ENCODE measurements around the gene INTS14. TPM values are rescaled to one million over a fixed set of nuclear protein-coding genes. Genes with fewer than 3 reads are reported as not detected.
A peak's percentile ranks its signal among the peaks of the same experiment; 100 is the strongest.

INTS14 gene
- total and polyA plus RNA-seq, 5 donors from 2014 or later = 22.7 to 40.6 (median 30.5) TPM

- DNase-seq (peak; percentile 35 to 80 (median 69)), ATAC-seq (ENCODE audit: low read depth in 2 of 2) (peak; percentile 70 to 74)
- Histone ChIP-seq H3K27me3 (ENCODE audit: control insufficient read depth, insufficient read depth, low read length) (no peaks in the 10 kb centered on the region), H3K36me3 (ENCODE audit: control insufficient read depth, insufficient read depth, low read length) (no peaks in the 10 kb centered on the region), H3K27ac (ENCODE audit: insufficient read depth, low read length, poor library complexity, severe bottlenecking) (no peak overlapping the region), H3K9me3 (ENCODE audit: control insufficient read depth in 2 of 2, low read length in 2 of 2) (no peaks in the 10 kb centered on the region), H3K4me3 (ENCODE audit: low read depth, low read length) (peak overlapping the region; percentile 35), H3K4me1 (ENCODE audit: control insufficient read depth, insufficient read depth, low read length, poor library complexity, severe bottlenecking) (no peaks in the 10 kb centered on the region)
- Mint-ChIP-seq H3K36me3 (peaks cover 8% of the 10 kb centered on the region), H3K4me3 (peak overlapping the region in 1 of 4 donors; percentile 2), H3K9me3 (no peaks in the 10 kb centered on the region), H3K27ac (peak overlapping the region in 1 of 3 donors; percentile 29), H3K4me1 (peaks cover 0 to 27% (median 11%) of the 10 kb centered on the region in 4 donors), H3K27me3 (peaks cover 4% of the 10 kb centered on the region)
These were observed 27.8 kb upstream of the INTS14 start for GRCh38 chr15:65638681-65639089.

- Mint-ChIP-seq H3K36me3 (peaks cover 9% of the 10 kb centered on the region), H3K4me1 (peaks cover 0 to 26% (median 11%) of the 10 kb centered on the region in 4 donors), H3K27ac (no peak overlapping the region), H3K4me3 (no peak overlapping the region), H3K9me3 (no peaks in the 10 kb centered on the region), H3K27me3 (peaks cover 4% of the 10 kb centered on the region)
- Histone ChIP-seq H3K4me3 (ENCODE audit: low read depth, low read length) (no peak overlapping the region), H3K9me3 (ENCODE audit: control insufficient read depth in 2 of 2, low read length in 2 of 2) (no peaks in the 10 kb centered on the region), H3K36me3 (ENCODE audit: control insufficient read depth, insufficient read depth, low read length) (no peaks in the 10 kb centered on the region), H3K4me1 (ENCODE audit: control insufficient read depth, insufficient read depth, low read length, poor library complexity, severe bottlenecking) (no peaks in the 10 kb centered on the region), H3K27me3 (ENCODE audit: control insufficient read depth, insufficient read depth, low read length) (no peaks in the 10 kb centered on the region), H3K27ac (ENCODE audit: insufficient read depth, low read length, poor library complexity, severe bottlenecking) (no peak overlapping the region)
- DNase-seq (no peak), ATAC-seq (ENCODE audit: low read depth in 2 of 2) (peak in 1 of 2 donors; percentile 21)
These were observed 27.2 kb upstream of the INTS14 start for GRCh38 chr15:65638109-65638508.

- no peaks in the 10 kb centered on the region for H3K9me3 Mint-ChIP-seq
These were observed 23.4 kb upstream of the INTS14 start for GRCh38 chr15:65634356-65634755.

GRCh38 chr15:65633752-65634151 lies 22.8 kb upstream of the INTS14 start:
- peaks cover 13% of the 10 kb centered on the region for H3K4me1 ChIP-seq (ENCODE audit: control insufficient read depth, insufficient read depth, low read length, poor library complexity, severe bottlenecking)
- Mint-ChIP-seq H3K9me3 (no peaks in the 10 kb centered on the region), H3K4me3 (no peak overlapping the region), H3K4me1 (peaks cover 6 to 46% (median 19%) of the 10 kb centered on the region in 4 donors), H3K27me3 (peaks cover 4% of the 10 kb centered on the region), H3K27ac (peak overlapping the region in 1 of 3 donors; percentile 7), H3K36me3 (peaks cover 13% of the 10 kb centered on the region)
- no peaks in the 10 kb centered on the region for H3K9me3 ChIP-seq (ENCODE audit: control insufficient read depth in 2 of 2, low read length in 2 of 2)
- ATAC-seq (ENCODE audit: low read depth in 2 of 2) = no peak
- no peaks in the 10 kb centered on the region for H3K27me3 ChIP-seq (ENCODE audit: control insufficient read depth, insufficient read depth, low read length)
- no peak overlapping the region for H3K27ac ChIP-seq (ENCODE audit: insufficient read depth, low read length, poor library complexity, severe bottlenecking)
- no peak overlapping the region for H3K4me3 ChIP-seq (ENCODE audit: low read depth, low read length)
- no peaks in the 10 kb centered on the region for H3K36me3 ChIP-seq (ENCODE audit: control insufficient read depth, insufficient read depth, low read length)
- DNase-seq = no peak

More at GRCh38 chr15:65634356-65634755, 23.4 kb upstream of the INTS14 start:
- DNase-seq (no peak), ATAC-seq (ENCODE audit: low read depth in 2 of 2) (no peak)
- H3K9me3 ChIP-seq (ENCODE audit: control insufficient read depth in 2 of 2, low read length in 2 of 2) = no peaks in the 10 kb centered on the region
- peak overlapping the region in 1 of 3 donors; percentile 7 for H3K27ac Mint-ChIP-seq
- no peak overlapping the region for H3K4me3 ChIP-seq (ENCODE audit: low read depth, low read length)
- no peak overlapping the region for H3K27ac ChIP-seq (ENCODE audit: insufficient read depth, low read length, poor library complexity, severe bottlenecking)
- H3K4me1 Mint-ChIP-seq = peaks cover 6 to 48% (median 23%) of the 10 kb centered on the region in 4 donors
- H3K36me3 ChIP-seq (ENCODE audit: control insufficient read depth, insufficient read depth, low read length) = no peaks in the 10 kb centered on the region
- H3K27me3 Mint-ChIP-seq = peaks cover 4% of the 10 kb centered on the region
- H3K4me3 Mint-ChIP-seq = no peak overlapping the region
- H3K4me1 ChIP-seq (ENCODE audit: control insufficient read depth, insufficient read depth, low read length, poor library complexity, severe bottlenecking) = peaks cover 13% of the 10 kb centered on the region
- H3K27me3 ChIP-seq (ENCODE audit: control insufficient read depth, insufficient read depth, low read length) = no peaks in the 10 kb centered on the region
- H3K36me3 Mint-ChIP-seq = peaks cover 13% of the 10 kb centered on the region

- Histone ChIP-seq H3K27me3 (ENCODE audit: control insufficient read depth, insufficient read depth, low read length) (no peaks in the 10 kb centered on the region), H3K9me3 (ENCODE audit: control insufficient read depth in 2 of 2, low read length in 2 of 2) (no peaks in the 10 kb centered on the region), H3K36me3 (ENCODE audit: control insufficient read depth, insufficient read depth, low read length) (no peaks in the 10 kb centered on the region), H3K27ac (ENCODE audit: insufficient read depth, low read length, poor library complexity, severe bottlenecking) (no peak overlapping the region), H3K4me3 (ENCODE audit: low read depth, low read length) (no peak overlapping the region), H3K4me1 (ENCODE audit: control insufficient read depth, insufficient read depth, low read length, poor library complexity, severe bottlenecking) (peaks cover 13% of the 10 kb centered on the region)
- ATAC-seq (ENCODE audit: low read depth in 2 of 2) = no peak
- Mint-ChIP-seq H3K4me3 (peak overlapping the region in 1 of 4 donors; percentile 66), H3K4me1 (peaks cover 5 to 39% (median 15%) of the 10 kb centered on the region in 4 donors), H3K27ac (peak overlapping the region in 1 of 3 donors; percentile 79), H3K9me3 (no peaks in the 10 kb centered on the region), H3K27me3 (peaks cover 4% of the 10 kb centered on the region), H3K36me3 (peaks cover 13% of the 10 kb centered on the region)
- DNase-seq = no peak
These were observed 21.9 kb upstream of the INTS14 start for GRCh38 chr15:65632780-65633375.

- H3K27ac ChIP-seq (ENCODE audit: insufficient read depth, low read length, poor library complexity, severe bottlenecking) = peak overlapping the region; percentile 35
- Mint-ChIP-seq H3K27me3 (no peaks in the 10 kb centered on the region), H3K4me1 (peaks cover 5 to 30% (median 15%) of the 10 kb centered on the region in 4 donors), H3K27ac (peak overlapping the region; percentile 6 to 79 (median 45)), H3K36me3 (peaks cover 21% of the 10 kb centered on the region), H3K4me3 (peak overlapping the region; percentile 37 to 76 (median 70)), H3K9me3 (no peaks in the 10 kb centered on the region)
- peak; percentile 25 to 36 for ATAC-seq (ENCODE audit: low read depth in 2 of 2)
- peaks cover 13% of the 10 kb centered on the region for H3K4me1 ChIP-seq (ENCODE audit: control insufficient read depth, insufficient read depth, low read length, poor library complexity, severe bottlenecking)
- DNase-seq = peak in 1 of 3 donors; percentile 44
- H3K36me3 ChIP-seq (ENCODE audit: control insufficient read depth, insufficient read depth, low read length) = no peaks in the 10 kb centered on the region
- H3K27me3 ChIP-seq (ENCODE audit: control insufficient read depth, insufficient read depth, low read length) = no peaks in the 10 kb centered on the region
- H3K9me3 ChIP-seq (ENCODE audit: control insufficient read depth in 2 of 2, low read length in 2 of 2) = no peaks in the 10 kb centered on the region
- peak overlapping the region; percentile 76 for H3K4me3 ChIP-seq (ENCODE audit: low read depth, low read length)
These were observed 20.6 kb upstream of the INTS14 start for GRCh38 chr15:65631503-65631902.

- DNase-seq (peak in 1 of 3 donors; percentile 40), ATAC-seq (ENCODE audit: low read depth in 2 of 2) (no peak)
- Mint-ChIP-seq H3K27ac (peak overlapping the region in 1 of 3 donors; percentile 79), H3K27me3 (no peaks in the 10 kb centered on the region), H3K9me3 (no peaks in the 10 kb centered on the region), H3K4me1 (peaks cover 5 to 30% (median 15%) of the 10 kb centered on the region in 4 donors), H3K36me3 (peaks cover 26% of the 10 kb centered on the region), H3K4me3 (peak overlapping the region; percentile 26 to 76 (median 40))
- no peaks in the 10 kb centered on the region for H3K27me3 ChIP-seq (ENCODE audit: control insufficient read depth, insufficient read depth, low read length)
- peaks cover 3% of the 10 kb centered on the region for H3K36me3 ChIP-seq (ENCODE audit: control insufficient read depth, insufficient read depth, low read length)
- H3K4me3 ChIP-seq (ENCODE audit: low read depth, low read length) = peak overlapping the region; percentile 76
- no peaks in the 10 kb centered on the region for H3K9me3 ChIP-seq (ENCODE audit: control insufficient read depth in 2 of 2, low read length in 2 of 2)
- H3K27ac ChIP-seq (ENCODE audit: insufficient read depth, low read length, poor library complexity, severe bottlenecking) = no peak overlapping the region
- peaks cover 13% of the 10 kb centered on the region for H3K4me1 ChIP-seq (ENCODE audit: control insufficient read depth, insufficient read depth, low read length, poor library complexity, severe bottlenecking)
These were observed 19.8 kb upstream of the INTS14 start for GRCh38 chr15:65630760-65631159.

- no peaks in the 10 kb centered on the region for H3K27me3 Mint-ChIP-seq
- H3K4me1 Mint-ChIP-seq = peaks cover 5 to 30% (median 15%) of the 10 kb centered on the region in 4 donors
- H3K27ac Mint-ChIP-seq = no peak overlapping the region
- H3K27me3 ChIP-seq (ENCODE audit: control insufficient read depth, insufficient read depth, low read length) = no peaks in the 10 kb centered on the region
- H3K9me3 ChIP-seq (ENCODE audit: control insufficient read depth in 2 of 2, low read length in 2 of 2) = no peaks in the 10 kb centered on the region
- no peak overlapping the region for H3K4me3 Mint-ChIP-seq
- DNase-seq (no peak), ATAC-seq (ENCODE audit: low read depth in 2 of 2) (no peak)
- H3K9me3 Mint-ChIP-seq = peaks cover 0 to 1% (median 0%) of the 10 kb centered on the region in 7 donors
- peaks cover 35% of the 10 kb centered on the region for H3K36me3 Mint-ChIP-seq
- H3K4me3 ChIP-seq (ENCODE audit: low read depth, low read length) = no peak overlapping the region
- H3K36me3 ChIP-seq (ENCODE audit: control insufficient read depth, insufficient read depth, low read length) = peaks cover 3% of the 10 kb centered on the region
- H3K4me1 ChIP-seq (ENCODE audit: control insufficient read depth, insufficient read depth, low read length, poor library complexity, severe bottlenecking) = peaks cover 13% of the 10 kb centered on the region
- H3K27ac ChIP-seq (ENCODE audit: insufficient read depth, low read length, poor library complexity, severe bottlenecking) = no peak overlapping the region
These were observed 18.6 kb upstream of the INTS14 start for GRCh38 chr15:65629548-65629947.
